Stomach (tissue), 9 donors: Measurements from ENCODE around the gene SCARB2. TPM values are rescaled to one million over a fixed set of nuclear protein-coding genes. Genes with fewer than 3 reads are reported as not detected.
A peak's percentile ranks its signal among the peaks of the same experiment; 100 is the strongest.

ENCODE experiments used
- DNase-seq, 2 donors: peaks; one replicate each; pipeline versions ENCODE4 v3.0.0 to v3.0.0-alpha.2; 2013 to 2019
- H3K27ac ChIP-seq, 5 donors: fragments of 200-600 bp in 4 of 5; sonication (generic) in 4 of 5; one replicate each; pipeline ENCODE4 v1.5.1; 2013 to 2019; ENCODE audit warnings: mild to moderate bottlenecking in 1 of 5, moderate library complexity in 1 of 5
- H3K27me3 ChIP-seq, 3 donors: fragments of 200-600 bp; sonication (generic); one replicate each; pipeline ENCODE4 v1.5.1; 2017 to 2019; ENCODE audit warnings: mixed run types in 1 of 3
- H3K36me3 ChIP-seq, 4 donors: fragments of 200-600 bp; sonication (generic); 1 replicate in 3 of 4; 2 replicates in 1 of 4; pipeline ENCODE4 v1.5.1; 2016 to 2019
- H3K4me1 ChIP-seq, 4 donors: fragments of 200-600 bp; sonication (generic); one replicate each; pipeline ENCODE4 v1.5.1; 2016 to 2019
- H3K4me3 ChIP-seq, 4 donors: fragments of 200-600 bp; sonication (generic) in 3 of 4; one replicate each; pipeline ENCODE4 v1.5.1; 2016 to 2019; ENCODE audit warnings: mild to moderate bottlenecking in 1 of 4
- H3K9me3 ChIP-seq, 4 donors: fragments of 200-600 bp; sonication (generic); one replicate each; pipeline ENCODE4 v1.5.1; 2016 to 2019
- EP300 ChIP-seq: sonication (generic); formaldehyde crosslinking; IDR thresholded peaks from one replicate; pipeline ENCODE4 v1.6.1; 2017; ENCODE audit warnings: antibody characterized with exemption
- POLR2A ChIP-seq, 4 donors: fragments of 450-650 bp; IDR thresholded peaks; one replicate each; pipeline ENCODE4 v1.6.1; 2016; ENCODE audit warnings: antibody characterized with exemption in 4 of 4, control low read depth in 2 of 4, mild to moderate bottlenecking in 1 of 4, moderate library complexity in 1 of 4
- POLR2AphosphoS5 ChIP-seq, 3 donors: sonication (generic); formaldehyde crosslinking; IDR thresholded peaks; one replicate each; pipeline ENCODE4 v1.6.1; 2016; ENCODE audit warnings: antibody characterized with exemption in 3 of 3
- WGBS, 5 donors: extraction: QIAGEN DNeasy Blood & Tissue Kit in 3 of 5; methylation state at CpG; one replicate each; pipeline versions ENCODE4 v1.1.5 to v1.1.7; 2013 to 2018; 5-methylcytosine and 5-hydroxymethylcytosine counted together
- intact Hi-C: fragments of 100-400 bp; cut with DNase I; formaldehyde crosslinking; loops from one replicate; pipeline ENCODE4 v1.15.1; 2023; ENCODE audit warnings: low total_unique reads
- polyA plus RNA-seq, 3 donors: library from polyadenylated mRNA; stranded (reverse); fragments of 200-250 nt; gene quantifications; one replicate each; pipeline ENCODE4 v1.2.3, GENCODE V29; 2013
- total RNA-seq, 5 donors: library from RNA; depleted of rRNA; stranded (reverse); fragments of >200 nt; gene quantifications; one replicate each; pipeline versions ENCODE4 v1.1.0 to v1.2.3, GENCODE V29; 2014 to 2016
- TF ChIP-seq, protein P1 (sequence below), 7 experiments: fragments of 450-650 bp in 4 of 7; fragments of 200-600 bp in 3 of 7; sonication (generic) in 3 of 7; IDR thresholded peaks; one replicate each; pipeline ENCODE4 v1.5.1; 2016 to 2019; ENCODE audit warnings: antibody characterized with exemption in 7 of 7, control low read depth in 2 of 7, mild to moderate bottlenecking in 1 of 7
- donor health status: healthy with polysubstance abuse.
- donor health status: Bipolar disorder and iron deficiency.
- donor health status: healthy.

Gene SCARB2
- total and polyA plus RNA-seq, 8 donors: 30.4 to 293 (median 88.0) TPM

DNA sequence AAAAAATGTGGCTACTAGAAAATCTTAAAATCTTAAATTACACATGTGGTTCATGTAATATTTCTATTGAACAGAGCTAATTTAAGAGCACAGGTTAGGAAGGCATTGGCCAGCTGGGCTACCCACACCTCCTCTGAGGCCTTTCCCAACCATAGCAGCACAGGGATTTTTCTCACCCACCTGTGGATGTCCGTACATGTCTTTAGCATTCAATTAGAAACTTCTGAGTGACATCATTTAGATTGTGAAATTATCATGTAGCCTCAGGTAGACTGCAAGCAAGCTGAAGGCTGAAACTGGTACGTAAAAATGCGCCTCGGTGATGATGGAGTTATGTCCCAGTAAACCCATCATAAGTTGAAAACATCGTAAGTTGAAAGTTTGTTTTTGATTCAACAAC lies 31.2 kb downstream of the SCARB2 start:
- Histone ChIP-seq H3K27ac (no peak overlapping the region), H3K4me3 (no peak overlapping the region), H3K9me3 (no peaks in the 10 kb centered on the region), H3K4me1 (peaks cover 8 to 53% (median 40%) of the 10 kb centered on the region in 4 donors), H3K27me3 (no peaks in the 10 kb centered on the region), H3K36me3 (peaks cover 9 to 36% (median 32%) of the 10 kb centered on the region in 4 donors)
- TF ChIP-seq, protein P1, sequence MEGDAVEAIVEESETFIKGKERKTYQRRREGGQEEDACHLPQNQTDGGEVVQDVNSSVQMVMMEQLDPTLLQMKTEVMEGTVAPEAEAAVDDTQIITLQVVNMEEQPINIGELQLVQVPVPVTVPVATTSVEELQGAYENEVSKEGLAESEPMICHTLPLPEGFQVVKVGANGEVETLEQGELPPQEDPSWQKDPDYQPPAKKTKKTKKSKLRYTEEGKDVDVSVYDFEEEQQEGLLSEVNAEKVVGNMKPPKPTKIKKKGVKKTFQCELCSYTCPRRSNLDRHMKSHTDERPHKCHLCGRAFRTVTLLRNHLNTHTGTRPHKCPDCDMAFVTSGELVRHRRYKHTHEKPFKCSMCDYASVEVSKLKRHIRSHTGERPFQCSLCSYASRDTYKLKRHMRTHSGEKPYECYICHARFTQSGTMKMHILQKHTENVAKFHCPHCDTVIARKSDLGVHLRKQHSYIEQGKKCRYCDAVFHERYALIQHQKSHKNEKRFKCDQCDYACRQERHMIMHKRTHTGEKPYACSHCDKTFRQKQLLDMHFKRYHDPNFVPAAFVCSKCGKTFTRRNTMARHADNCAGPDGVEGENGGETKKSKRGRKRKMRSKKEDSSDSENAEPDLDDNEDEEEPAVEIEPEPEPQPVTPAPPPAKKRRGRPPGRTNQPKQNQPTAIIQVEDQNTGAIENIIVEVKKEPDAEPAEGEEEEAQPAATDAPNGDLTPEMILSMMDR (IDR thresholded peaks at IDR 0.05): no peak
- no peak for TF ChIP-seq POLR2AphosphoS5 (IDR thresholded peaks at IDR 0.05)
- TF ChIP-seq EP300: no peak
- no peak for TF ChIP-seq POLR2A (IDR thresholded peaks at IDR 0.05)
- WGBS, 5 donors: 91 to 96% (median 94%) methylated on average over 5 of the region's 5 CpGs
- intact Hi-C loops: loop anchor here (10.0 kb wide), 1 partner anchor 62 kb away; no protein-coding TSS in a partner anchor
- DNase-seq: no peak

DNA sequence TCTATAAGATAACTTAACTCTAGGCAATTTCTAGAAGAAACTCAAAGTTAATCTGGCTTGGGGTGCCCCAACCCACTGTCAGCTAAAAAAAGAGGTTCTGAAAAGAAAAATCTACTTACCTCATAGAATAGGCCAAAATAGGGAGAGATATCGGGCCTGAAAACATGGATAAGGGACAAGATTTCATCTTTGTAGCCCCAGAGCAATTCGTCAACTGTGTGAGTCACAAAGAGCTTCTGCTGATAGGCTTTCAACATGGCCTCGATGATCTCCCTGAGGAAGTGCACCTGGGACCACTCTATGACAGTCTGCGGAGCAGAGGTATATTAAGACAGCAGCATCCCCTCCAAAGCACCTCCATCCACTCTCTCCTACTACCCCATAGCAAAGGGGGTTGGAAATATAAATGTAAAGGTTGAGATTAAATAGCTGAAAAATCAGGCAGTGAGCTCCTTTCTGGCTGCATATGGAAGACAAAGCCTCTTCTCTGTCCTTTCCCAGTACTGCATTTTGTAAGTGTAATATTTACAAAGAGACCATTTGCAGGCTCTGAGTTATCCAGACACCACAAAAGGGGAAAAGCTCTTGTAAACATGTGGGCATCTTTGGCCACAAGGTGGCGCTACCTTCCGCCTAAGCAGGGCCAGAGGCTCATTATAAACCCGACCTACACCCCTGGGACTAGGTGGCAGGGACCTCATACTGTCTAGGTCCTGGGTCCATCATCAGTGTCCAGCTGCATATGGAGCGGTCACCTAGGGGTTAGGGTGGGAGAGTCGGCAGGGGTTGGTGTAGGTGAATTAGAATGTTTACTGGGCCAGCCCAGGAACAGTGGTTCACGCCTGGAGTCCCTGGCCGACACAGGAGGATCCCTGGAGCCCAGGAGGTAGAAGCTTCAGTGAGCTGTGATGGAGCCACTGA lies 34.0 kb downstream of the SCARB2 start:
- TF ChIP-seq POLR2A (IDR thresholded peaks at IDR 0.05): no peak
- peak in 1 of 3 donors; percentile 50 for TF ChIP-seq POLR2AphosphoS5 (IDR thresholded peaks at IDR 0.05)
- TF ChIP-seq, protein P1 (IDR thresholded peaks at IDR 0.05): peak in 5 of 7 experiments; percentile 62 to 98 (median 89)
- no peak for TF ChIP-seq EP300
- DNase-seq: peak; percentile 93 to 94
- Histone ChIP-seq H3K9me3 (no peaks in the 10 kb centered on the region), H3K4me3 (no peak overlapping the region), H3K36me3 (peaks cover 17 to 56% (median 45%) of the 10 kb centered on the region in 4 donors), H3K4me1 (peaks cover 4 to 35% (median 20%) of the 10 kb centered on the region in 4 donors), H3K27me3 (no peaks in the 10 kb centered on the region), H3K27ac (peak overlapping the region in 2 of 5 donors; percentile 30 to 37)
- 45 to 57% (median 51%) methylated on average over 11 of the region's 11 CpGs for WGBS, 5 donors
- intact Hi-C loops: loop anchor here (10.0 kb wide), 3 partner anchors 65 to 315 kb away; partner anchors contain the start of gene STBD1

- WGBS, 5 donors: 51 to 65% (median 60%) methylated on average over 2 of the region's 2 CpGs
- intact Hi-C loops: loop anchor here (10.0 kb wide), 2 partner anchors 127 to 317 kb away; partner anchors contain the start of gene STBD1
- H3K27ac ChIP-seq: no peak overlapping the region
- no peaks in the 10 kb centered on the region for H3K9me3 ChIP-seq
- no peak overlapping the region for H3K4me3 ChIP-seq
- peaks cover 0 to 24% (median 13%) of the 10 kb centered on the region in 4 donors for H3K4me1 ChIP-seq
- no peak for TF ChIP-seq POLR2AphosphoS5 (IDR thresholded peaks at IDR 0.05)
- TF ChIP-seq EP300: no peak
- TF ChIP-seq POLR2A (IDR thresholded peaks at IDR 0.05): no peak
- H3K36me3 ChIP-seq: peaks cover 31 to 70% (median 58%) of the 10 kb centered on the region in 4 donors
- no peaks in the 10 kb centered on the region for H3K27me3 ChIP-seq
- no peak for DNase-seq
Observed at GRCh38 chr4:76178296-76178695, 35.3 kb downstream of the SCARB2 start.

DNA sequence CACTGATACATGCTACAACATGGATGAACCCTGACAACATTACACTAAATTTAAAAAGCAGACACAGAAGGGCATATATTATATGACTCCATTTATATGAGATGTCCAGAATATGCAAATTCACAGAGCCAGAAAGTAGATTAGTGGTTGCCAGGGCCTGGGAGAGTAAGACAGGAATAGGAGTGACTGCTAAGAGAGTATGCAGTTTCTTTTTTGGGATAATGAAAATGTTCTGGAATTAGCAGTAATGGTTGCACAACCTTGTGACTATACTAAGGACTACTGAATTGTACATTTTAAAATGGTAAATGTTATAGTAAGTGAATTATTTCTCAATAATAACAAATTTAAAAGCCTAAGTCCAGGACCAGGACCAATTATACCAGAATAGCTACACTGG lies 35.9 kb downstream of the SCARB2 start:
- H3K4me3 ChIP-seq: no peak overlapping the region
- H3K4me1 ChIP-seq: peaks cover 0 to 24% (median 11%) of the 10 kb centered on the region in 4 donors
- H3K27me3 ChIP-seq: no peaks in the 10 kb centered on the region
- no peaks in the 10 kb centered on the region for H3K9me3 ChIP-seq
- intact Hi-C loops: loop anchor here (10.0 kb wide), 2 partner anchors 127 to 317 kb away; partner anchors contain the start of gene STBD1
- TF ChIP-seq POLR2A (IDR thresholded peaks at IDR 0.05): no peak
- TF ChIP-seq, protein P1 (IDR thresholded peaks at IDR 0.05): no peak
- TF ChIP-seq EP300: no peak
- TF ChIP-seq POLR2AphosphoS5 (IDR thresholded peaks at IDR 0.05): no peak
- H3K27ac ChIP-seq: no peak overlapping the region
- H3K36me3 ChIP-seq: peaks cover 37 to 76% (median 64%) of the 10 kb centered on the region in 4 donors
- no peak for DNase-seq
